GM18868 (cell line): Measurements from ENCODE around the gene TFB1M.

Experiments used
- ATAC-seq: cut with Tn5 transposase; IDR thresholded peaks from one replicate; pipeline ENCODE4 v1.9.1; 2021; ENCODE audit warnings: mild to moderate bottlenecking, moderate library complexity; ENCODE audit not compliant: unreplicated experiment

The TFB1M gene

DNA sequence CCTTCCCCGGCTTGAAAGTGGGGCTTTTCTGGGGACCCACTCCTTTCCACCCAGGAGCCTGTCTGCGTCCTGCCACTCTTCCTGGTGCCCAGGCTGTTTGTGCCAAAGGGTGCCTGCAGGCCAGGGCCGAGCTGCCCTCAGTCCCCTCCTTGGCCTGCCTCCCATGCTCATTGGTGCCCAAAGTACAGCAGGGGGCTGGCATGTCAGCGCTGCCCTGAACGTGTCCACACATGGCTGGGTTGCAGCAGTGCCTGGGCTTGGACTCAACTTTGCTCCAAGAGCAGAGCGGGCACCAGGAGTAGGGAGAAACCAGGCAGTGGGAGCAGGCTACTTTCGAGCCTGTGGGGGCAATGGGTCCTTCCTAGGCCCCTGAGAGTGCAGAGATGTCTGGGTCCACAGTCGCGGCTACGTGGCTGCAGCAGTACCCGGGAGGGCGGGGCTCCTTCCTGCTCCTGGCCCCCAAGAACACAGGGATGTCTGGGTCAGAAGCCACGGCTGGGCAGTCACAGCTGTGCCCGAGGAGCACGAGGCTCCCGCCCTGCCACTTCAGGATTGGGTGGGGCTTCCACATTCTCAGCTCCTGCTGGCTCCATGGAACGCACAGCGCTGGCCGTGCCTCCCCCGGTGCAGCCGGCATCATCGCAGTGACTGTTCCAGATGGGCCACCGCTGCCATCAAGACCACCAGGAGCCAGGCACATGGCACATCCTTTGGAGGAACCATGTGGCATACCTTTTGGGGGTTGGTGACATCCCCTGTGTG, 100.5 kb downstream of the TFB1M start:
- no peak for ATAC-seq

- ATAC-seq, result no peak
Measured at GRCh38 chr6:155212616-155213380, 101.5 kb downstream of the TFB1M start.

GRCh38 chr6:155212106-155212505, 102.2 kb downstream of the TFB1M start:
- ATAC-seq, result no peak

GRCh38 chr6:155207223-155207622, 107.1 kb downstream of the TFB1M start:
- no peak for ATAC-seq
